Measurements from ENCODE around the gene CERS4.

Gene CERS4

GRCh38 chr19:8304841-8305621 lies 95.9 kb downstream of the CERS4 start:
- TF ChIP-seq REST (IDR thresholded peaks at IDR 0.05; ENCODE audit: low read depth) (no peak), NFIC (IDR thresholded peaks at IDR 0.05) (no peak), CREB1 (IDR thresholded peaks at IDR 0.05; ENCODE audit: low read depth) (no peak), RAD21 (IDR thresholded peaks at IDR 0.05; ENCODE audit: low read depth) (no peak)

GRCh38 chr19:8305798-8306197 lies 96.6 kb downstream of the CERS4 start:
- TF ChIP-seq EGR1 (IDR thresholded peaks at IDR 0.05) (no peak), CEBPB (IDR thresholded peaks at IDR 0.05) (no peak), RAD21 (IDR thresholded peaks at IDR 0.05; ENCODE audit: low read depth) (no peak), CREB1 (IDR thresholded peaks at IDR 0.05; ENCODE audit: low read depth) (no peak), TCF12 (IDR thresholded peaks at IDR 0.05; ENCODE audit: low read depth) (no peak), REST (IDR thresholded peaks at IDR 0.05; ENCODE audit: low read depth) (no peak), YY1 (IDR thresholded peaks at IDR 0.05; ENCODE audit: low read depth) (no peak), TEAD4 (IDR thresholded peaks at IDR 0.05) (no peak), ZBTB7A (IDR thresholded peaks at IDR 0.05; ENCODE audit: low read depth) (no peak), FOXM1 (IDR thresholded peaks at IDR 0.05; ENCODE audit: borderline replicate concordance, low read depth) (no peak), USF1 (IDR thresholded peaks at IDR 0.05) (no peak), MAX (IDR thresholded peaks at IDR 0.05) (no peak), TAF1 (IDR thresholded peaks at IDR 0.05; ENCODE audit: low read depth) (no peak), EP300 (IDR thresholded peaks at IDR 0.05; ENCODE audit: borderline replicate concordance) (no peak), NFIC (IDR thresholded peaks at IDR 0.05) (no peak)

GRCh38 chr19:8306235-8307054 lies 97.3 kb downstream of the CERS4 start:
- TF ChIP-seq TEAD4 (IDR thresholded peaks at IDR 0.05), result no peak
- TF ChIP-seq RAD21 (IDR thresholded peaks at IDR 0.05; ENCODE audit: low read depth), result no peak
- no peak for TF ChIP-seq FOXM1 (IDR thresholded peaks at IDR 0.05; ENCODE audit: borderline replicate concordance, low read depth)
- TF ChIP-seq REST (IDR thresholded peaks at IDR 0.05; ENCODE audit: low read depth), result no peak
- TF ChIP-seq MAX (IDR thresholded peaks at IDR 0.05), result no peak
- TF ChIP-seq ZBTB7A (IDR thresholded peaks at IDR 0.05; ENCODE audit: low read depth), result no peak
- no peak for TF ChIP-seq EGR1 (IDR thresholded peaks at IDR 0.05)
- TF ChIP-seq NFIC (IDR thresholded peaks at IDR 0.05), result no peak
- no peak for TF ChIP-seq USF1 (IDR thresholded peaks at IDR 0.05)
- TF ChIP-seq CEBPB (IDR thresholded peaks at IDR 0.05), result no peak
- no peak for TF ChIP-seq YY1 (IDR thresholded peaks at IDR 0.05; ENCODE audit: low read depth)
- no peak for TF ChIP-seq TAF1 (IDR thresholded peaks at IDR 0.05; ENCODE audit: low read depth)
- no peak for TF ChIP-seq TCF12 (IDR thresholded peaks at IDR 0.05; ENCODE audit: low read depth)
- no peak for TF ChIP-seq EP300 (IDR thresholded peaks at IDR 0.05; ENCODE audit: borderline replicate concordance)
- TF ChIP-seq CREB1 (IDR thresholded peaks at IDR 0.05; ENCODE audit: low read depth), result no peak

All from Ishikawa (cell line).